Hepatocyte (in vitro differentiated cells): ENCODE measurements around the gene CORO7. TPM values are rescaled to one million over a fixed set of nuclear protein-coding genes. Genes with fewer than 3 reads are reported as not detected.

ENCODE experiments used
- DNase-seq: peaks from one replicate; pipeline ENCODE4 v3.0.0-alpha.2; 2016; ENCODE audit warnings: low spot score
- H2AFZ ChIP-seq: fragments of 200-600 bp; sonication (generic); 2 replicates; pipeline ENCODE4 v1.6.0; 2016; ENCODE audit warnings: antibody characterized with exemption, mild to moderate bottlenecking
- H3K27ac ChIP-seq: fragments of 200-600 bp; sonication (generic); 2 replicates; pipeline ENCODE4 v1.5.1; 2016; ENCODE audit warnings: mild to moderate bottlenecking
- H3K27me3 ChIP-seq: fragments of 200-600 bp; sonication (generic); 2 replicates; pipeline ENCODE4 v1.6.1; 2016
- H3K36me3 ChIP-seq: fragments of 200-600 bp; sonication (generic); replicated peaks from 2 replicates; pipeline ENCODE4 v1.5.1; 2016; ENCODE audit warnings: low read depth; ENCODE audit not compliant: insufficient read depth
- H3K4me1 ChIP-seq: fragments of 200-600 bp; sonication (generic); 2 replicates; pipeline ENCODE4 v1.5.1; 2016; ENCODE audit warnings: mild to moderate bottlenecking, moderate library complexity; ENCODE audit not compliant: insufficient read depth
- H3K4me2 ChIP-seq: fragments of 200-600 bp; sonication (generic); 2 replicates; pipeline ENCODE4 v1.6.0; 2016
- H3K4me3 ChIP-seq: fragments of 200-600 bp; sonication (generic); 2 replicates; pipeline ENCODE4 v1.5.1; 2016; ENCODE audit warnings: mild to moderate bottlenecking
- H3K79me2 ChIP-seq: fragments of 200-600 bp; sonication (generic); 2 replicates; pipeline ENCODE4 v1.6.0; 2017; ENCODE audit warnings: mild to moderate bottlenecking
- H3K9me2 ChIP-seq: fragments of 200-600 bp; sonication (generic); replicated peaks from 2 replicates; pipeline ENCODE4 v1.6.0; 2017; ENCODE audit warnings: mild to moderate bottlenecking; ENCODE audit not compliant: insufficient read depth
- H3K9me3 ChIP-seq: fragments of 200-600 bp; sonication (generic); 2 replicates; pipeline ENCODE4 v1.5.1; 2016; ENCODE audit warnings: low read depth, mild to moderate bottlenecking
- H4K20me1 ChIP-seq: fragments of 200-600 bp; sonication (generic); 2 replicates; pipeline ENCODE4 v1.6.0; 2016; ENCODE audit warnings: mild to moderate bottlenecking; ENCODE audit not compliant: insufficient read depth, poor library complexity, severe bottlenecking
- CTCF ChIP-seq: fragments of 200-600 bp; sonication (generic); IDR thresholded peaks from 2 replicates; pipeline ENCODE4 v1.5.1; 2016; ENCODE audit warnings: antibody characterized with exemption, mild to moderate bottlenecking; ENCODE audit not compliant: poor library complexity
- EZH2 ChIP-seq: fragments of 200-600 bp; sonication (generic); IDR thresholded peaks from 2 replicates; pipeline ENCODE4 v1.6.1; 2016; ENCODE audit warnings: antibody characterized with exemption, mild to moderate bottlenecking, borderline replicate concordance
- EZH2phosphoT487 ChIP-seq: fragments of 200-600 bp; sonication (generic); IDR thresholded peaks from one replicate; pipeline ENCODE4 v1.6.1; 2018; ENCODE audit warnings: antibody characterized with exemption, mild to moderate bottlenecking, low read depth, moderate library complexity; ENCODE audit not compliant: unreplicated experiment, severe bottlenecking
- WGBS: methylation state at CpG from one replicate; pipeline ENCODE4 v1.1.6; 2016; ENCODE audit warnings: low lambda C conversion rate; ENCODE audit errors: missing lambda C conversion rate; 5-methylcytosine and 5-hydroxymethylcytosine counted together
- polyA plus RNA-seq: library from polyadenylated mRNA; unstranded; fragments of >200 nt; fragmentation: Nextera tagmentation; extraction: Ambion mirVana; gene quantifications from 2 replicates; pipeline ENCODE4 v1.2.1, GENCODE V29; 2016
- total RNA-seq: library from RNA; depleted of rRNA; stranded (reverse); fragments of >200 nt; gene quantifications from 2 replicates; pipeline ENCODE4 v1.2.3, GENCODE V29; 2014

CORO7 gene
- total and polyA plus RNA-seq, 2 experiments from 2014 or later, result 18.2 to 33.3 TPM

GRCh38 chr16:4383591-4384444 lies 32.6 kb downstream of the CORO7 start:
- H3K79me2 ChIP-seq, result peaks cover 3% of the 10 kb centered on the region
- H3K4me2 ChIP-seq, result no peak overlapping the region
- no peaks in the 10 kb centered on the region for H3K9me2 ChIP-seq
- no peak overlapping the region for H3K4me3 ChIP-seq
- peaks cover 37% of the 10 kb centered on the region for H3K4me1 ChIP-seq
- no peaks in the 10 kb centered on the region for H3K9me3 ChIP-seq
- H3K27ac ChIP-seq, result peak overlapping the region; percentile 86
- H3K27me3 ChIP-seq, result no peaks in the 10 kb centered on the region
- WGBS, result 98% methylated on average over 12 of the region's 12 CpGs
- no peaks in the 10 kb centered on the region for H3K36me3 ChIP-seq
- DNase-seq, result no peak
- H2AFZ ChIP-seq, result no peak overlapping the region
- peaks cover 17% of the 10 kb centered on the region for H4K20me1 ChIP-seq
- no peak for TF ChIP-seq EZH2
- TF ChIP-seq CTCF, result no peak
- TF ChIP-seq EZH2phosphoT487, result no peak

- Histone ChIP-seq H3K36me3 (no peaks in the 10 kb centered on the region), H3K4me1 (peaks cover 32% of the 10 kb centered on the region), H3K79me2 (peaks cover 6% of the 10 kb centered on the region), H3K4me3 (no peak overlapping the region), H4K20me1 (peaks cover 17% of the 10 kb centered on the region), H2AFZ (no peak overlapping the region), H3K27me3 (no peaks in the 10 kb centered on the region), H3K27ac (no peak overlapping the region), H3K9me2 (no peaks in the 10 kb centered on the region), H3K9me3 (no peaks in the 10 kb centered on the region), H3K4me2 (no peak overlapping the region)
- no peak for DNase-seq
- 93% methylated on average over 21 of the region's 21 CpGs for whole genome bisulfite sequencing
- TF ChIP-seq CTCF, result no peak
- TF ChIP-seq EZH2, result no peak
- TF ChIP-seq EZH2phosphoT487, result no peak
Observed at GRCh38 chr16:4382795-4383357, 33.5 kb downstream of the CORO7 start.

- Histone ChIP-seq H3K79me2 (peaks cover 10% of the 10 kb centered on the region), H2AFZ (no peak overlapping the region), H3K4me3 (no peak overlapping the region), H4K20me1 (peaks cover 17% of the 10 kb centered on the region), H3K27me3 (no peaks in the 10 kb centered on the region), H3K4me1 (peaks cover 30% of the 10 kb centered on the region), H3K36me3 (no peaks in the 10 kb centered on the region), H3K9me2 (no peaks in the 10 kb centered on the region), H3K4me2 (no peak overlapping the region), H3K27ac (no peak overlapping the region), H3K9me3 (no peaks in the 10 kb centered on the region)
- TF ChIP-seq EZH2 (no peak), CTCF (no peak), EZH2phosphoT487 (no peak)
- DNase-seq, result no peak
- WGBS, result 96% methylated on average over 47 of the region's 55 CpGs
Observed at GRCh38 chr16:4381935-4382794, 34.2 kb downstream of the CORO7 start.
